Daoy (cell line): Measurements from ENCODE around the gene PRKCD. TPM values are rescaled to one million over a fixed set of nuclear protein-coding genes. Genes with fewer than 3 reads are reported as not detected.

Source experiments
- DNase-seq: peaks from one replicate; pipeline ENCODE4 v3.0.0-alpha.2; 2015; ENCODE audit warnings: low read depth
- total RNA-seq: library from RNA; depleted of rRNA; stranded (reverse); fragments of >200 nt; shearing (Covaris generic); gene quantifications from 2 replicates; pipeline ENCODE4 v1.2.3, GENCODE V29; 2014

PRKCD gene
- total RNA-seq, 1 experiment from 2014 or later = 0.80 TPM

- no peak for DNase-seq
Measured at GRCh38 chr3:53190659-53191058, 29.6 kb downstream of the PRKCD start.

- no peak for DNase-seq
Measured at GRCh38 chr3:53191836-53192480, 30.9 kb downstream of the PRKCD start.

- DNase-seq = no peak
Measured at GRCh38 chr3:53192608-53193007, 31.6 kb downstream of the PRKCD start.

- no peak for DNase-seq
Measured at GRCh38 chr3:53193466-53194209, 32.6 kb downstream of the PRKCD start.

GRCh38 chr3:53194210-53195065, 33.4 kb downstream of the PRKCD start:
- peak; percentile 40 for DNase-seq

- no peak for DNase-seq
Measured at GRCh38 chr3:53195066-53195450, 34.0 kb downstream of the PRKCD start.

GRCh38 chr3:53195602-53196574, 34.9 kb downstream of the PRKCD start:
- peak; percentile 36 for DNase-seq

GRCh38 chr3:53196575-53197407, 35.8 kb downstream of the PRKCD start:
- DNase-seq = peak; percentile 45

- DNase-seq = no peak
Measured at GRCh38 chr3:53198256-53198977, 37.4 kb downstream of the PRKCD start.

- no peak for DNase-seq
Measured at GRCh38 chr3:53198996-53199395, 38.0 kb downstream of the PRKCD start.

- DNase-seq = no peak
Measured at GRCh38 chr3:53199834-53200233, 38.8 kb downstream of the PRKCD start.

- no peak for DNase-seq
Measured at GRCh38 chr3:53200501-53201498, 39.8 kb downstream of the PRKCD start.

GRCh38 chr3:53202331-53203015, 41.5 kb downstream of the PRKCD start:
- DNase-seq = no peak

GRCh38 chr3:53211706-53212702, 51.0 kb downstream of the PRKCD start:
- DNase-seq = no peak

GRCh38 chr3:53213276-53213675, 52.3 kb downstream of the PRKCD start:
- no peak for DNase-seq

GRCh38 chr3:53215816-53216215, 54.8 kb downstream of the PRKCD start:
- DNase-seq = no peak

- no peak for DNase-seq
Measured at GRCh38 chr3:53216723-53217122, 55.7 kb downstream of the PRKCD start.
